ENCODE data around the gene WIPF2. TPM values are rescaled to one million over a fixed set of nuclear protein-coding genes. Genes with fewer than 3 reads are reported as not detected.

The WIPF2 gene
- total RNA-seq, 1 experiment from 2014 or later, result 327 TPM

DNA sequence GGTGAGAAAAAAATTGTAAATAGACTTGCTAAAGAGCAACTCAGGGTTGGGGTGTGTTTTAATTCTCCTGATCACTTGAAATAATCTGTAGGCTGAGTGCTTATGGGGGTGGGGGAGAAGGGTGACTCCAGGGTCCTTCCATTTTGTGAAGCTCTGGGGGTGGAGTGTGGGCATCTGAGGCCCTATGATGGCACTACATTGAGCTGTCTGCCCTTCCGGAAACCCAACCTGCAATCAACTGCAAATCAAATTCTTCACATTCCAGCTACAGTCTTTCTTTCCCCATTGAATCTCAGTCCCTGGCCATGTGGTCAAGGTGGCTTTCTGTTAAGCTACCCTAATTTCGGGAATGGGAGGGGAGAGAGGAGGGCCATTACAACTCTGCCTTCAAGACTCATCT is 62.6 kb downstream of the WIPF2 start:
- Mint-ChIP-seq H3K4me3 (ENCODE audit: low read depth, unreplicated experiment) (peak overlapping the region; percentile 22), H3K36me3 (ENCODE audit: insufficient read depth, unreplicated experiment) (peaks cover 95% of the 10 kb centered on the region), H3K9me3 (ENCODE audit: low read depth, unreplicated experiment) (no peaks in the 10 kb centered on the region), H3K4me1 (ENCODE audit: low read depth, unreplicated experiment) (peaks cover 71% of the 10 kb centered on the region), H3K27ac (ENCODE audit: unreplicated experiment) (peak overlapping the region; percentile 90), H3K27me3 (ENCODE audit: unreplicated experiment) (no peaks in the 10 kb centered on the region)
- no TSS peak for BruUV-seq (replicated peaks)
- DNase-seq, result peak; percentile 80
- intact Hi-C loops (cut with micrococcal nuclease; ENCODE audit: unreplicated experiment), result loop anchor here (5.0 to 10.0 kb wide), 8 partner anchors 64 to 647 kb away; partner anchors contain the start of genes ERBB2, GRB7, LRRC3C and MIEN1
- no peak for TF ChIP-seq CTCF (IDR thresholded peaks at IDR 0.05; ENCODE audit: unreplicated experiment)
- CTCF ChIA-PET, result interaction anchor here (0.5 to 6.1 kb wide), 25 partner anchors 10 to 324 kb away, joined by 3 to 142 read pairs (median 4); partner anchors contain the start of genes CASC3, RARA and WIPF2

DNA sequence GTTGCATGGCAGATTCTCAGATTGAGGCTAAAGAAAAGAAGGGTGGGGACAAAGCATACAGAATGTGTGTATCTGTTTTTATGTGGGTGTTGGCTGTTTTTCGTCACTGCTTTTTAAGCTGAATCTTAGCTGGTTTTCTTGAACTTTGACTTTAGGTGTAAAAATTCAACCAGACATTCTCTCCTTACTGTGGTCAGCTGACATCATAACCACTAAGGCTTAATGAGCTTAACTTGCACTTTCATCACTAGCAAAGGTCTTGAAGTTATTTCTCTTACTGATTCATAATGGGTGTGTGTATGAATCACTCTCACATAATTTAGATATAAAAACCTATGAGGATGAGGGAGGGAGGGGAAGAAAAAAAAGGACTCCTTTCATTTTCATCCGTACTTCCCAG is 64.6 kb downstream of the WIPF2 start:
- BruUV-seq (replicated peaks), result no TSS peak
- H3K36me3 Mint-ChIP-seq (ENCODE audit: insufficient read depth, unreplicated experiment), result peaks cover 95% of the 10 kb centered on the region
- peak overlapping the region; percentile 50 for H3K4me3 Mint-ChIP-seq (ENCODE audit: low read depth, unreplicated experiment)
- no peak for TF ChIP-seq CTCF (IDR thresholded peaks at IDR 0.05; ENCODE audit: unreplicated experiment)
- peak overlapping the region; percentile 90 for H3K27ac Mint-ChIP-seq (ENCODE audit: unreplicated experiment)
- intact Hi-C loops (cut with micrococcal nuclease; ENCODE audit: unreplicated experiment), result loop anchor here (1.0 to 10.0 kb wide), 9 partner anchors 15 to 649 kb away; partner anchors contain the start of genes ERBB2, GRB7, LRRC3C and MIEN1
- peaks cover 79% of the 10 kb centered on the region for H3K4me1 Mint-ChIP-seq (ENCODE audit: low read depth, unreplicated experiment)
- DNase-seq, result peak; percentile 84
- H3K27me3 Mint-ChIP-seq (ENCODE audit: unreplicated experiment), result no peaks in the 10 kb centered on the region
- H3K9me3 Mint-ChIP-seq (ENCODE audit: low read depth, unreplicated experiment), result no peaks in the 10 kb centered on the region
- CTCF ChIA-PET, result interaction anchor here (0.5 to 6.1 kb wide), 119 partner anchors 9 to 1480 kb away, joined by 3 to 171 read pairs (median 5); partner anchors contain the start of genes CASC3, ERBB2, IGFBP4 and LRRC3C

- Mint-ChIP-seq H3K36me3 (ENCODE audit: insufficient read depth, unreplicated experiment) (peaks cover 95% of the 10 kb centered on the region), H3K4me1 (ENCODE audit: low read depth, unreplicated experiment) (peaks cover 82% of the 10 kb centered on the region), H3K27me3 (ENCODE audit: unreplicated experiment) (no peaks in the 10 kb centered on the region), H3K9me3 (ENCODE audit: low read depth, unreplicated experiment) (no peaks in the 10 kb centered on the region), H3K4me3 (ENCODE audit: low read depth, unreplicated experiment) (peak overlapping the region; percentile 50), H3K27ac (ENCODE audit: unreplicated experiment) (peak overlapping the region; percentile 90)
- BruUV-seq (replicated peaks), result no TSS peak
- TF ChIP-seq CTCF (IDR thresholded peaks at IDR 0.05; ENCODE audit: unreplicated experiment), result no peak
- intact Hi-C loops (cut with micrococcal nuclease; ENCODE audit: unreplicated experiment), result loop anchor here (5.0 to 10.0 kb wide), 8 partner anchors 67 to 649 kb away; partner anchors contain the start of genes ERBB2, GRB7, LRRC3C and MIEN1
- DNase-seq, result peak; percentile 100
- CTCF ChIA-PET, result interaction anchor here (0.5 to 6.1 kb wide), 116 partner anchors 8 to 665 kb away, joined by 3 to 171 read pairs (median 5); partner anchors contain the start of genes CASC3, ERBB2, IGFBP4 and LRRC3C
These were observed 65.1 kb downstream of the WIPF2 start for GRCh38 chr17:40284085-40284713.

DNA sequence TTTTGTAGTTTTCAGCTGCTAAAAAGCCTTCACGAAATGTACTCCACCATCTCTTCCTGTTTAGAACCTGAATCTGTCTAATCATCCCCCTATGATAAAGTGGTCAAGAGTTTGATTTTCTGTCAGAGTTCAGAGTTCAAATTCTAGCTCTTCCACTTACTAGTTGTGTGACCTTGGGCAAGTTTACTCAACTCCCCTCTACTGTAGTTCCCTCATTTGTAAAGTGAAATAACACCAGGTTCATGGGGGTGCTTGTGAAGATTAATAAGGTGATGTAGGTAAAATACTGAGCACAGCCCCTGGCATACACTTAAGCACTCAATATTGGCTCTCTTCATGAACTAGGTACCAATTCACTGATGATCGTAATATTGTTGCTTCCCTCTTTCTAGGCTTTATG is 67.4 kb downstream of the WIPF2 start:
- H3K27ac Mint-ChIP-seq (ENCODE audit: unreplicated experiment), result peak overlapping the region; percentile 90
- CTCF ChIA-PET, result interaction anchor here (0.6 to 9.9 kb wide), 8 partner anchors 9 to 214 kb away, joined by 3 to 181 read pairs (median 22); partner anchors contain the start of genes RARA and WIPF2

More for the DNA sequence above, 67.4 kb downstream of the WIPF2 start:
- Mint-ChIP-seq H3K9me3 (ENCODE audit: low read depth, unreplicated experiment) (no peaks in the 10 kb centered on the region), H3K27me3 (ENCODE audit: unreplicated experiment) (no peaks in the 10 kb centered on the region), H3K4me3 (ENCODE audit: low read depth, unreplicated experiment) (no peak overlapping the region), H3K36me3 (ENCODE audit: insufficient read depth, unreplicated experiment) (peaks cover 95% of the 10 kb centered on the region), H3K4me1 (ENCODE audit: low read depth, unreplicated experiment) (peaks cover 84% of the 10 kb centered on the region)
- DNase-seq, result no peak
- no peak for TF ChIP-seq CTCF (IDR thresholded peaks at IDR 0.05; ENCODE audit: unreplicated experiment)
- intact Hi-C loops (cut with micrococcal nuclease; ENCODE audit: unreplicated experiment), result loop anchor here (10.0 kb wide), 4 partner anchors 362 to 652 kb away; partner anchors contain the start of genes GRB7, LRRC3C, MIEN1 and ORMDL3
- no TSS peak for BruUV-seq (replicated peaks)
